Measurements from ENCODE around the gene FRA10AC1. TPM values are rescaled to one million over a fixed set of nuclear protein-coding genes. Genes with fewer than 3 reads are reported as not detected.

Gene FRA10AC1
- total RNA-seq (2022; extraction: Qiagen RNA extraction; ENCODE audit: low read depth), result 5.2 to 6.3 TPM (median 5.9 TPM) in 5 replicates

GRCh38 chr10:93702210-93703001 lies at the start of gene FRA10AC1:
Gene FRA10AC1, minus strand, starts transcription at chr10:93702592. Its CDS starts 2,486 bp downstream, at chr10:93700106.

Other genes with a start within 250 kb of the FRA10AC1 start
- 193 to 274 TPM (median 219 TPM) in 5 replicates for gene MYOF, start 220.3 kb downstream of the FRA10AC1 start, total RNA-seq (2022; extraction: Qiagen RNA extraction; ENCODE audit: low read depth)
- gene CEP55, start 206.0 kb downstream of the FRA10AC1 start, total RNA-seq (2022; extraction: Qiagen RNA extraction; ENCODE audit: low read depth), result 60.7 to 75.5 TPM (median 65.1 TPM) in 5 replicates
- gene FFAR4, start 135.9 kb downstream of the FRA10AC1 start, total RNA-seq (2022; extraction: Qiagen RNA extraction; ENCODE audit: low read depth), result 0.16 to 0.27 TPM (median 0.18 TPM) in 5 replicates
- gene RBP4, start 101.4 kb downstream of the FRA10AC1 start, total RNA-seq (2022; extraction: Qiagen RNA extraction; ENCODE audit: low read depth), result 5.3 to 10.7 TPM (median 7.6 TPM) in 5 replicates
- gene PDE6C, start 90.1 kb downstream of the FRA10AC1 start, total RNA-seq (2022; extraction: Qiagen RNA extraction; ENCODE audit: low read depth), result not detected in 5 replicates
- gene LGI1, start 55.3 kb upstream of the FRA10AC1 start, total RNA-seq (2022; extraction: Qiagen RNA extraction; ENCODE audit: low read depth), result not detected in 5 replicates
- gene SLC35G1, start 191.4 kb upstream of the FRA10AC1 start, total RNA-seq (2022; extraction: Qiagen RNA extraction; ENCODE audit: low read depth), result 8.3 to 10.3 TPM (median 9.6 TPM) in 5 replicates